T-helper 2 cell (primary cell): ENCODE results near the gene FA2H.

ENCODE experiments used
- DNase-seq, 5 experiments: peaks; one replicate each; pipeline versions ENCODE4 v3.0.0 to v3.0.0-alpha.2; 2012 to 2022

Gene FA2H

DNA sequence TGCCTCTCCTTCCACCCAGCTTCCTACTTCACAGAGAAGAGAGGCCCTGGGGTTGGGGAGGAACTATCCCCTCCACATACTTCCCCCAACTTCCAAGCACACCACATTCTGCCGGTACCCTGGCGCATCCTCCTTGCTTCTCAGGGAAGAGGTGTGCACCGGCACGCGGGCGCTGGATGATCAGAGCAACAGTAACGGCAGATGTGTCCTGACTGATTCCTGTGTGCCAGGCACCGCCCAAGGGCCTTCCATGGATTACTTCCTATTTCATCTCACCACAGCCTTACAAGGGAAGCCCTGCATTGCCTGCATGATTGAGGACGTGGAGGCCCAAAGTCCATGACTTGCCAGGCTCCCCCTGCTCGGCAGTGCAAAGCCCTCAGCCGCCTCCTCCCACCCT, 52.9 kb downstream of the FA2H start:
- no peak for DNase-seq

DNA sequence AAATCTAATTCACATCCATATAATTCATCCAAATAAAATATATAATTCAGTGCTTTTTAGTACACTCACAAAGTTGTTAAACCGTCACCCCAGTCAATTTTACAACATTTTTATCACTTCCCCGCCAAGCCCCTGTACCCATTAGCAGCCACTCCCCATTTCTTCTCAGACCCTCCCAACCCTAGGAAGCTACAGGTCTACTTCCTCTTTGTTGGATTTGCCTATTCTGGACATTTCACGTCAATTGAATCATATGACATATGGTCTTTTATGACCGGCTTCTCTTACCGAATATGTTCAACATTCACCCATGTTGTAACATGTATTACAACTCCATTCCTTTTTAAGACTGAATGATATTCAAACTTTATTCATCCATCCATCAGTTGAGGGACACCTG, 54.0 kb downstream of the FA2H start:
- no peak for DNase-seq

DNA sequence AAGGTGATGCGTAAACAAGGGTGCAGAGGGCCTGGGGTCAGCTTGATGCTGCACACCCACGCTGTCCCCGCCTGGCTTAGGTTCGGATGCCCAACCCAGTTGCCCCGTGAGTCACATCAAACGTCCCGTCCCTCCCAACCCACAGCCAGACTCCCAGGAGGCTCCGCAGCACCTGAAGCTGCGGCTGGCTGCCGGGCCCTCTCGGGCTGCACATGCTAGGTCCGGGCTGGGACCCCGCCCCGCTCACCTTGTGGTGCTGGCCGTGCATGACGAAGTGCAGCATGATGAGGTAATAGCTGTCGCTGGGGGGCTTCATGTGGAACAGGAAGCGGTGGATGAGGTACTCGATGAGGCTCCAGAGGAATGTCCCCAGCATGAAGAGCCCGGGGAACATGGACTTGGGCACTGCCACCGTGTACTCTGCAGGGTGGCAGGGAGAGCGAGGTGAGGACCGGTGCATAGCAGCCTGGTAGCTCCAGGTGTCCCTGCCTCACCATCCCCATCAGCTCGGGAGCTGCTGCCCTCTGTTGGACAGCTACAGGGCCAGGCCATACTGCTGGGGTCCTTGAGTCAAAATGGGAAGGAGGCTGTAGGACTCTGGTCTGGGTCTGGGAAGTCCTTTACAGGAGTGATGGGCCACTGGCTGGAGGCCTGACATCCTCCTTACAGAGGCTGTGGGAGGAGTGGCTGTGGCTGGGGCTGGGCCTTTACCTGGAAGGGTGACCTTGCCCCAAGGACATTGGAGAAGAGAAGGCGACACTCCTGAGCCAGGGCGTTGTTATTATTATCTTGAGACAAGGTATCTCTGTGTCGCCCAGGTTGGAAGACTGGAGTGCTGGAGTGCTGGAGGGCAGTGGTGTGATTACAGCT, 55.6 kb downstream of the FA2H start:
- no peak for DNase-seq

DNA sequence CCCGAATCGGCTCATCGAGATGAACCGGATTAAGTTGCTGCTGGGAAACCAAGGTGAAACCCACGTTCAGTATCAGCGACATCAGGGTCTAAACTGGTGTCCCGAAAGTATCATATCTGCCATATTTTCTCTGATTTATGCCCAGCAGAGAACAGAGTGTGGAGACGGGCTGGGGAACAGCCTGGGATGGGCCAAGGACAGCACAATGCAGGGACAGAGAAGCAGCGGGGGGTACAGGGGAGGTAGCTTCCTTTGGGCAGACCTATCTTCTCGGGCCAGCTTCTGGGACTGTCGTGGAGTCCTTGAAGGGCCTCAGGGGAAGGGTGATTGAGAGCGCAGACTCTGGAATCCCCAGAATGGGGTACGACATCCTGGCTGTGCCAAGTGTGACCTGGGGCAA, 56.5 kb downstream of the FA2H start:
- DNase-seq: no peak

DNA sequence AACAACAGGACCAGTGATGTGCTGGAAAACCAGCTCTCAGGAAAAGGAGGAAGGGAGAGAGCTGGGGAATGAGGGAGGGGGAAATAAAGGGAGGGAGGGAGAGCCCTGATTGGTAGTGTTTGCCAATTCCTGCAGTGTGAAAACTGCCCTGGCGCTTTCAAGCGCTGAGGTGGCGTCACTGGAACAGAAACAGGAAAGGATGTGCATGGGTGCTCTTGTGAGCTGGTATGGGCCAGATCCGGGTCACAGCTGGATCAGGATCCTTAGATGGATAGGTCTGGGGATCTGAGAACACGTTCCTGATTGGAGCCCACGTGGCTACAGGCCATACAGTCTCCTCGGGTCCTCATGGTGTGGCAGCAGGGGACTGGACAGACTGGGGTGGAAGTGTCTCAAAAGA, 57.3 kb downstream of the FA2H start:
- no peak for DNase-seq

DNA sequence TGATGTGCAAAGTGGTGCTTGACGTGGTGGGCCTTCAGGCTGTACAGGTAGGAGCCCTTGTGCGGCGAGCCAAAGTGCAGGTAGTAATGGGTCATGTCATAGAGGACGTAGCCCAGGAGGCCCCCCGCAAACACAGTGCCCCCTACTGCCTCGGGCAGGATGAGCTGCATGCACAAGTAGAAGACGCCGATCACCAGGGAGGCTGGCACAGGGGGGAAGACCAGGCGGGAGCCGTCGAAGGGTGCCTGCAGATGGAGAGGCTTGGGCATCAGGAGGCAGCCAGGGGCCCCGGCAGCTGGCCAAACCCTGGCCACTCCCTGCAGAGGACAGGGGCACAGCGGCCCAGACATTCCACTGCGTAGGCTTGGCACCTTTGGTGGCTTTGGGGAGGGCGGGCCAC, 58.3 kb downstream of the FA2H start:
- no peak for DNase-seq

DNA sequence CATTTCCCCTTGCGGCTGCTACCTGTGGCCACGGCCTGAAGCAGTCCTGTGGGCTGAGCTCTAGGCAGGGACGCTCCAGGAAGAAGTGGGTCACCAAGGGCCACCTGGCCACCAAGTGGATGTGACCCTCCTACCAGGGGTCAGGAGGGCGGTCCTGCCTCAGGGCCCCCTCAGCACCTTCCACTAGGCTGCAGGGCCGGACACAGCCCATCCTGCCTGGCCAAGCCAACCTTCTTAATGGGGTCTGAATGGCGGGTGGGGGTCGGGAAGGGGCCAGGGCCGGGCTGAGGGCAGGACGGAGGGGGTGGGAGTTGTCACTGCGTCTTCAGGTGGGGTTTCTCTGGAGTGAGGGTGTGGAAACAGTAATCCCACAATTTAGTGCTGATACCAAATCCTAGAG, 60.7 kb downstream of the FA2H start:
- no peak for DNase-seq

DNA sequence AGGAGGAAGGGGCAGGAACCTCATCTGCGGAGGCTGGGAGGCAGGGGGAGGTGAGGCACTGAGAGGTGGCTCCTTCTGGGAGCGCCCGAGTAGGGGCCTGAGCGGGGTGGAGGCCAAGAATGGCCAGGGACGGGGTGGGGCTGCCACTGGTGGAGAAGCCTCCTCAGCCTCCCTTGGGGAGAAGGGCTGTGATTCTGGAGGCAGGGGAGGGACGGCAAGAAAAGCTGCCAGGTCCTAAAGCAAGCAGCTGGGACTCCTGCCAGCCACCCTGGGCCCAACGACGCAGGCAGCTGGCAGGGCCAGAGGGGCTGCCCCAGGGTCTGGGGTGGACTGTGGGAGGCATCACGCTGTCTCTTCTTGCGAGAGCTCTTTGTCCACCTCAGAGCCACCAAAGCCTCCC, 61.3 kb downstream of the FA2H start:
- no peak for DNase-seq

DNA sequence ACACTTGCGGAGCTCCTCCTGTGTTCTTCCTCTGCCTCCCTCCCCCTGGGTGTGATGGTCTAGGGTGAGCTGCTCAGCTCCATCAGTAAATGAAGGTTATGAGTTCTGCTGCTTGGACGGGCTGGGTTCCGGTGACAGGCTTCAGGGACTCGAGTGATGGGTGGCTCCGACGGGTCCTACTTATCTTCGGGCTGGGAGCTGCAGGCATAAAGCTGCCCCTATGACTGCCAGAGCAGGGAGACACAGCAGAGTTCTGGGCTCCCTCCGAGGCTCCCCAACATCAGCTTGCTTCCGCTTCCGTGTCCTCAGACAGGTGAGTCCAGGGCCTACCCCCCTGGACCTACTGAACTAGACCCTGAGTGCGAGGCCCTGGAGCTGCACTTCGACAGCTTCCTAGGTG, 62.7 kb downstream of the FA2H start:
- no peak for DNase-seq

DNA sequence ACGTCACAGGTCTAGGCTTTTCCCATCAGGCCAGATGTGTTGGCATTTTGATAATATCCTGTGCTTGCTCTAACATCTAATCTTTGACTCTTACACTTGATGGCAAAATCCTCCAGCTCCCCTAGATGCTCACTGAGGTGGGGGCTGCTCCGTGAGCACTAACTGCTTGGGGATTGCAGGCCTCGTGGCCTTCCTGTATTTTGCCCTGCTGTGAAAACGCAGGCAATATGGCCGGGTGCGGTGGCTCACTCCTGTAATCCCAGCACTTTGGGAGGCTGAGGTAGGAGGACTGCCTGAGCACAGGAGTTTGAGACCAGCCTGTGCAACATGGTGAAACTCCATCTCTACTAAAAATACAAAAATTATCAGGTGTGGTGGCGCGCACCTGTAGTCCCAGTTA, 64.2 kb downstream of the FA2H start:
- DNase-seq: no peak

DNA sequence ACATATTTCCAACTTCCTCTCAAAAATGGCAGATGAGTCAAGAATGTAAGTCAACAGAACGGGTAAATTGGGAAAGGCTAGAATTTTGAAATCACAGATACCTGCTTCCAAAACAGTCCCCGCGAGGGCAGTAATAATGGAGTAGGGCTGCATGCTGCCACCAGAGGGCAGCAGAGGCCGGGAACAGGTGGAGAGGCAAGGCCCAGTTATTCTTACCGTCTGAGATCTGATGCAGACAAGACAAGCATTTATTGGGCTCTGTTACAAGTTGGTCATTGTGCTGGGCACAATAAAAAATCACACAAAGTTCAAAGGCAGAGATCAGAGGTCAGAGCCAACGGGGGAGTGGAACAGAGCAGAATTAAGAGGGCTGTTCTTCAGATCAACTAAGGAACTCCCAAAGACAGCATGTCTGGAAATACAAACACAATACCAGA, 65.2 kb downstream of the FA2H start:
- peak; percentile 58 to 77 (median 69) for DNase-seq

DNA sequence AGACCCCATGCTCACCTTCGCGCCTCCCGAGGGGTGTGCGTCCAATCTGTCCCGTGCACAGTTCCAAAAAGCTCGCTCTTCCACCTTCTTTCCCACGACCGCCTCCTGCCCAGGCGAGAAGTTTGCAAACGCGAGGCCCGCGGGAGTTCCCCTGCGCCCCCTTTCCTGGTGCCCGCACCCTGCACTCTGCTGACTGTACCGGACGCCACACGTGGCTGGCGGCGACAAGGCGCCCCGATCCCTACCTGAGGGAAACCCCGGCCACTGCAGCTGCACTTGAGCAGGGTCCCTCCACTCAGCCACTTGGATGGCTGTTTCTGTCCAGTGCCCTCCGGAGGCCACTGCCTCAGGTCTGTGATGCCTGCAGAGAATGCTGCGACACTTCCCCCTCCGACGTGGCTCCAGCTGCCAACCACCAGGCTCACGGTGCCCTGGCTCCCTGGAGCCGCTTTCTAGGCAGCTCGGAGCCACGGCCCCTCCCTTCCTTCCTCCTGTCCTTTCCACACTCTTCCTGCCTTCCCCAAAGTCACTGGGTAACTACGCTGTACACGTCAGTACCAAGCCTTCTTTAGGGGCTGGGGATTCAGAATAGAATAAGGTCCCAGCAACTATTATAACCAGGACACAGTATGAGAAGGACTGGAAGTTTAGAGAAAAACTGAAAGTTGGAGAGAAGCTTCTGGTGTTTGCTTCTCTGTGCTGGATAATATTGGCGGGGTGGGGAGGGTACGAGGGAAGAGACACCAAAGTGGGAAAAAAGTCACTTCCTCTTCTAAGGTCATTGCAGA, 74.0 kb downstream of the FA2H start, which contains the start of gene MLKL:
MLKL (minus strand) TSS at position 425 of the 788 bp plus-strand sequence. CDS start 5,105 bp downstream, outside the sequence.
- peak; percentile 34 to 70 (median 46) for DNase-seq

DNA sequence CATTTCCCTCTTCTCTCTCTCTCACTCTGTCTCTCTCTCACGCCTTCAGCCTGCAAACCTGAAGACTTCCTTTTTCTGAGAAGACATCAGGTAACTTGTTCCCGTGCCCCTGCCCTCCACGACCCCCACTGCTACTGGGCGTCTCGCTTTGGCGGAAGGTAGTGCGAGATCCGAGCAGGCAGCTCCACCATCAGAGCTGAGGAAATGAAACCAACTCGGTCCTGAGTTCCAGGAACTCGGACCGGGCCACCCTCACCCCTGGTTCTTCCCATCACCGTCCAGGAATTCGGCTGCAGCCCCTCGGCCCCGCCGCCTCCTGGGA, 74.5 kb downstream of the FA2H start:
- peak in 1 of 5 experiments; percentile 61 for DNase-seq

DNA sequence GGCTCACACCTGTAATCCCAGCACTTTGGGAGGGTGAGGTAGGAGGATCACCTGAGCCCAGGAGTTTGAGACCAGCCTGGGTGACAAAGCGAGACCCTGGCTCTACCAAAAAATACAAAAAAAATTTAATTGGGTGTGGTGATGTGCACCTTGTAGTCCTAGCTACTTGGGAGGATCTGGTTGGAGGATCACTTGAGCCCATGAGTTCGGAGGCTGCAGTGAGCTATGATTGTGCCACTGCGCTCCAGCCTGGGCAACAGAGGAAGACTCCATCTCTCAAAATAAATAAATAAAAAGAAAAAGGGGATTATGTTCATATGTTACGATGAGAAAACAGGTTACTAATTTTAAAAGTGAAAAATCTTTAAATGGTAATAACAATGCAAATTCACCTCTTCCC, 75.0 kb downstream of the FA2H start:
- peak in 1 of 5 experiments; percentile 62 for DNase-seq

DNA sequence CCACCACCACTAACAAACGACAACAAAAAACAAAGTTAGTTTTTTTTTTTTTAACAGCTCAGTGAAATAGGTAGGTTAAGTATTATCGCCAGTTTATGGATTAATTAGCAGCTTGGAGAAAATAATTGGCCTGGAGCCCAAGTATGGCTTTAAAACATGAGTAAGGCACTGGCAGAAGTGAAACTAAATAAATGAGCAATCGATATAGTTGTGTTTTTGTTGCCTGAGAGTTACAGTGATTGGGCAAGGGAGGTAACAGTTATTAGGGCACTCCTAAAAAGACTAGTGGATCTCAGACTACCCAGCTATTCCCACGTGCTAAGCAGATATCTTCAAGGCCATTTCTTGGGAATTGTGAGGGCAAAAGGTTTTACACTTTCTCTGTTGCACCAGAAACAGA, 76.4 kb downstream of the FA2H start:
- peak in 1 of 5 experiments; percentile 49 for DNase-seq

DNA sequence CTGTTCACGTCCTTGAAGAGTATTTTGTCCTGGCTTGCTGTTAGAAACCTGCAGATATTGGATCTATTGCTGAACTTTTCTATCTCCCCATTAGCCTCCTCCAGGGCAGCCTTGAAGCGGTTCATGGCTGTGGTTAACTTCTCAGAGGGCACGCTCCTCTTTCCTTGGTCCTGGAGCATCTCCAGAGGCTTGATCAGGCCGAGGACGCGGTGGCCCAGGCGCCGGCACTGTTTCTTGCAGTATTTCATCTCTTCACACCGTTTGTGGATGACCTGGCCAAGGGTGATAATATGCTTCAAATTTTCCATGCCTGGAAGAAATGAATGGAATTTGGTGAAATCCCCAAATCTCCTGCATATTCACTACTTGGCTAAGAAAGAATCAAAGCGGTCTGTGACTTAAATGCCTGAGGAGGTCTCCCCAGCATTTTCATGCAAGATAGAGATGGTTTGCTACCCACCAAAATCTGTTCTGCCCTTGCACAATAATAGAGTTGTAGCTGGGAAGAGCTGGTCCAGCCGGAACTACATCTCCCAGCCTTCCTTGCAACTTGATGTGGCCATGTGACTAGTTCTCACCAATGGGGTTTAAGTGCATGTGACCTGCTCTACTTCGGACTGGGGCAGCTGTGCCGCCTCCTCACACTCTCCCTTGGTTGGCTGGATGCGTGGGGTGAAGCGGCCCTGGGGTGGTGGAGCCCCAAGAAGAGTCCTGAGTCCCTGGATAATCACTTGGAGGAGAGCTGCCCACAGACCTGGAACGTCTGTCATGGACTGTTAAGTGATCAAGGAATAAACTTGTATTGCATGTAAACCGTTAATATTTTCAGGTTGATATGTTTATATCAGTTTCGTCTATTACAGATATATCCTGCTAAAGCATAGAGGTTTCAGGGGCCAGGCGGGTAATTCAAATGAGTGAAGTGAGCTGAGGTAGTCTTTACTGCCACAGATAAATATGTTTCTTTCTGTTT, 78.9 kb downstream of the FA2H start:
- peak in 4 of 5 experiments; percentile 21 to 86 (median 55) for DNase-seq

DNA sequence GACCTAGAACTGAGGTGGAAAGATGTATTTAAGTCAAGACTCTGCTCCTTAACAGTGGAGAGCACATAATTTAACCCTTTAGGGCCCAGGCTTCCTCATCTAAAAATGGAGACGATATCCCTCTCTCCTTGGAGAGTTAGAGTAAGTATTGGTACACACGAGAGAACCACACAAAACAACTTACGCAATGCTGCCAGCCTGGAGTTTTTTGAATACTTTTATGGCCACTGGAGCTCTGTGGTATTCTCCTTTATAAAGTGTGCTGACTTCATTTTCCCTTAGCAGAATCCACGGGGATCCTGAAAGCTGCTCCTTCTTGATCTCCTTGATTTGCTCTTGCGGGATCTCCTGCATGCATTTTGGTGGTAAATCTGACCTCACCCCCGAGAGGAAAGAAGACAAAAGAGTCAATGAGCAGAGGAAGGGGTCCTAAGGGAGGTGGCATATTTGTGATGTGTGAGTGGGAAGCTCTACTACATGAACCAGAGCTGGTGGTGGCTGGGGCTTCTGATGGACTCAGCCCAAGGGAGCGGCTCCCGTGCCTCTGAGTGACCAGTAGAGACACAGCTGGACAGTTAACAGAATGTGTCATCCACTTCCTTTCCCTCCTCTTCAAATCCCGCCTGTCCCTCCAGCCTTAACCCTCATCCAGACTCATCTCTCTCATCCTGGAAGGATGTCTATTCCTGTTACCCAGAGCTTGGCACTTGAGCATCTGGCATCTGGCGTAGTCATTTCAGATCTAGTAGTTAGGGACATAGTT, 83.3 kb downstream of the FA2H start:
- DNase-seq: no peak

DNA sequence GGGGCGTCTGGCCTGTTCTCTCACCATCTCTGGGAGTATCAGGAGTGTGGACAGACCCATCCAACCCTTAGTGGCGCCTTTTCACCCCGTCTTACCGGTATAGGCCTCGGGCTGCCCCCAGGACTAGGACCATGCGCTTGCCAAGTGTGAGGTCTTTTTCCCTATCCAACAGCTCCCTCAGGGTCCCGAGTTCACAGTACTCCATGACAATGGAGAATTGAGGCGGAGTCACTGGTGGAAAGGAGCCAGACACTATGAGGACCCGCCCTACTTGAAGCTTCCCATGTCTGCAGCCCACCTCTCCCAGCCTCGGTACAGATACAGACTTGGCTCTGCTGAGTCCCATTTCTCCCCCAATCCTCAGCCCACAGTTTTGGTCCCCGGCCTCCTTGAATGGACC, 92.1 kb downstream of the FA2H start:
- no peak for DNase-seq

DNA sequence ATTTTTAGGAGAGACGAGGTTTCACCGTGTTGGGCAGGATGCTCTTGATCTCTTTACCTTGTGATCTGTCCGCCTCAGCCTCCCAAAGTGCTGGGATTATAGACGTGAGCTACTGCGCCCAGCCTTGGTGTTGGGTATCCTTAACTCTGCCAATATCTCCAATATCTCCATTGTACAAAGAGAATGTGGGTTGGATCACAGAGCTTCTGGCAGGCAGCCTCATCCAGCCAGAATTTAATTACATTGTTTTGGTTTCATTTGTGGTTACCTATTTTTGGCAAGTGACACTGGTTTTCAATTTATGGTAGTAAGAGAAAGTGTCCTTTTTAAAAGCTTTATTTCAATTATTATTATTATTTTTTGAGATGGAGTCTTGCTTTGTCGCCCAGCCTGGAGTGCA, 93.9 kb downstream of the FA2H start:
- no peak for DNase-seq

DNA sequence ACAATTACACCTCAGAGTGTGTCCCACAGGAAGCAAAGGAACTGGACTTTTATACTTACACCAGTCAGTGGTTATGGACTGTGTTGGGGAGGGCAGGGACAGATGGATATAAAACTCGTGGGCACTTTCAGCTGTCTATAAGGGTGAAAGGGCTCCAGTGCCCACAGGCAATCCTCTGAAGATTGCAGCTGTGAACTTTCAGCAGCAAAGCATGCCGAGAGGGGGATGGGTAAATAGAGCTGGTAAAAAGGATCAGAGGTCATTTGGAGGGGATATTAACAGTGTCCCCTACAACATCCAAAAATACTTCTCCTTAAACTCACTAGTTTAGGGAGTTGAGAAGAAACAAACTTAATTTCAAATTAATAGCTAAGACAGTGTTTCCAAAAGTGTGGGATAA, 94.6 kb downstream of the FA2H start:
- DNase-seq: no peak

DNA sequence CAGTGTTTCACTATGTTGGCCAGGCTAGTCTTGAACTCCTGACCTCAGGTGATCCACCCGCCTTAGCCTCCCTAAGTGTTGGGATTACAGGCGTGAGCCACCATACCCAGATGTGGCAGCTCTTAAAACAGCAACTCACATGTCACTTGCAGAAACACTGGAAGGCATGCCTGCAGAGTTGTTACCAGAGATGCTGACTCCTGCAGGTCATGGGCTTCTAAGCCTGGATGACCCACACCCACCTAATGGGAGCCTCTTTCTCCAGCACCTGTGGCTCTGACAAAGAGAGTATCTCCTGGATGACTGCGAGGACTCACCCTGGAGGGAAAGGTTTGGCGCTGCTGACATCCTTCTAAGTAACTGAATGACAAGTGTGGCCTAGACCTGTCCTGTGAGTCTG, 96.8 kb downstream of the FA2H start:
- DNase-seq: no peak

DNA sequence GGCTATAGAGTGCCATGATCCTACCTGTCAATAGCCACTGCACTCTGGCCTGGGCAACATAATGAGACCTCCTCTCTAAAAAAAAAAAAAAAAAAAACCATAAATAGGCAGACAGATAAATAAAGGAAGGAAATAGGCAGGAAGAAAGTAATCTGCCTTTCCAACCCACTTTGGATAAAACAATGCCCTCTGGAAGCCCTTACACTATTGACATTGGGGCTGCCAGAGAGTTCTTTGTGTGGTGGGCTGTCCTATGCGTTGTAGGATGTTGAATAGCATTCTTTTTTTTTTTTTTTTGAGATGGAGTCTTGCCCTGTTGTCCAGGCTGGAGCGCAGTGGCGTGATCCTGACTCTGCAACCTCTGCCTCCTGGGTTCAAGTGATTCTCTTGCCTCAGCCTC, 100.7 kb downstream of the FA2H start:
- no peak for DNase-seq
